ENCODE results near the gene PATE1.

DNA sequence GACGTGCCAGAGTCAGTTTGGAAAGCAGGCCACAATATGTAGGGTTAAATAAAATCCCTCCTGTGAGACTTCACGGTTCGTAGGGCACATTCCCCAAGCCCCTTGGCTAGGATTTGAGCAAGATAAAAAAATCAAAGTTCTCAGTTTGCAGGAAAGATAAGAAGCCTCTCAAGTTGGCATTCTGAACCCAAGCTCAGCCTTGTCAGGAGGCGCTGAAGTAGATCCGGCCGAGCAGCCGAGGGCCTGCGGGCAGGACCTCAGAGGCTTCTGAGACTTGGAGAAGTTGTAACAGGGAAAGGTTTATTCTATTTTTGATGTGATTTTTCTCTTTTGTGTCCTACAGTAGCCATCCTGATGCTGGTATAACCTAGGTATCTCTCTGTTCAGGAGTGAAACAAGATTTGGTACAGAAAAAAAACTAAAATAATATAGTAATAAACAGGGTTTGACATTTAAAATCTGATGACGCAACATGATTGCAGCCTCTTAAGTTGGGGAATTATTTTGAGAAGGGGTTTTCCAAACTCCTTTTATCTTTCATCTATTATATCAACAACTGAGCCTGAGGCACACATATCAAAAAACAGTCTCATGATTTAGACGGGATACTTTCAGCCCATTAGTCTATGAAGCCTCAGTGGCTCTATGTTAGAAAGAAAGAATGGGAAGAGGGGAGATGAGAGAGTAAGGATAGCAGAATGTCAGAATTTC lies 22.4 kb downstream of the PATE1 start:
- TF ChIP-seq GATA2 (IDR thresholded peaks at IDR 0.05; ENCODE audit: low read depth, low read length) = no peak
- TF ChIP-seq GATA3 (IDR thresholded peaks at IDR 0.05; ENCODE audit: low read depth, low read length) = no peak
